Measurements from ENCODE around the gene CYP2E1. TPM values are rescaled to one million over a fixed set of nuclear protein-coding genes. Genes with fewer than 3 reads are reported as not detected.
A peak's percentile ranks its signal among the peaks of the same experiment; 100 is the strongest.

Gene CYP2E1
- total RNA-seq, 1 donor from 2014 or later: under 0.01 TPM

DNA sequence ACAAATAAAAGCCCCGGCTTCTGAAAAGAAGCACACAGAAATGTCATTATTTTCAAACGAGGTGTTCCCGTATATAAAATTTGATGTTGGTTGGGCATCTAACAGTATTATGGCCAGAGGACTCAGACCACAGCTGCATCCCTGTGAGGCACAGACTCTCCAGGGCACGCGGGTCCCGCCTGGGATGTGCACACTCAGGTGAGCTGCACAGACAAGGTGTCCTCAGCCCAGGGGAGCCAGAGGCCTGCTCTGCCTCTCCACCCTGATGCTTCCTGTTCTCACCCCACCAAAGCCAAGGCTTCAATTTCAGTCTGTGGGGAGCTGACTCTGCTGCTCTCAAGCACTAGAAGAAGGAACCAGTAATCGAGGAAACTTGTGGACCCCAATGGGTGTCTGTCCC, 1.7 kb upstream of the CYP2E1 start:
- Histone ChIP-seq H3K27me3 (ENCODE audit: control insufficient read depth, insufficient read depth, low read length) (peaks cover 14% of the 10 kb centered on the region), H3K4me3 (ENCODE audit: low read depth, low read length) (no peak overlapping the region), H3K36me3 (ENCODE audit: control insufficient read depth, insufficient read depth, low read length) (no peaks in the 10 kb centered on the region)
- FAIRE-seq (no peak), DNase-seq (ENCODE audit: low read depth) (no peak)
- TF ChIP-seq, protein P1, sequence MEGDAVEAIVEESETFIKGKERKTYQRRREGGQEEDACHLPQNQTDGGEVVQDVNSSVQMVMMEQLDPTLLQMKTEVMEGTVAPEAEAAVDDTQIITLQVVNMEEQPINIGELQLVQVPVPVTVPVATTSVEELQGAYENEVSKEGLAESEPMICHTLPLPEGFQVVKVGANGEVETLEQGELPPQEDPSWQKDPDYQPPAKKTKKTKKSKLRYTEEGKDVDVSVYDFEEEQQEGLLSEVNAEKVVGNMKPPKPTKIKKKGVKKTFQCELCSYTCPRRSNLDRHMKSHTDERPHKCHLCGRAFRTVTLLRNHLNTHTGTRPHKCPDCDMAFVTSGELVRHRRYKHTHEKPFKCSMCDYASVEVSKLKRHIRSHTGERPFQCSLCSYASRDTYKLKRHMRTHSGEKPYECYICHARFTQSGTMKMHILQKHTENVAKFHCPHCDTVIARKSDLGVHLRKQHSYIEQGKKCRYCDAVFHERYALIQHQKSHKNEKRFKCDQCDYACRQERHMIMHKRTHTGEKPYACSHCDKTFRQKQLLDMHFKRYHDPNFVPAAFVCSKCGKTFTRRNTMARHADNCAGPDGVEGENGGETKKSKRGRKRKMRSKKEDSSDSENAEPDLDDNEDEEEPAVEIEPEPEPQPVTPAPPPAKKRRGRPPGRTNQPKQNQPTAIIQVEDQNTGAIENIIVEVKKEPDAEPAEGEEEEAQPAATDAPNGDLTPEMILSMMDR (IDR thresholded peaks at IDR 0.05; ENCODE audit: insufficient read depth, low read length, severe bottlenecking): no peak

GRCh38 chr10:133527771-133528271, 658 bp downstream of the CYP2E1 start:
- H3K36me3 ChIP-seq (ENCODE audit: control insufficient read depth, insufficient read depth, low read length): no peaks in the 10 kb centered on the region
- peak overlapping the region; percentile 6 for H3K4me3 ChIP-seq (ENCODE audit: low read depth, low read length)
- peak; percentile 5 for DNase-seq (ENCODE audit: low read depth)
- H3K27me3 ChIP-seq (ENCODE audit: control insufficient read depth, insufficient read depth, low read length): peaks cover 14% of the 10 kb centered on the region
- TF ChIP-seq, protein P1 (IDR thresholded peaks at IDR 0.05; ENCODE audit: insufficient read depth, low read length, severe bottlenecking): no peak
- no peak for FAIRE-seq

DNA sequence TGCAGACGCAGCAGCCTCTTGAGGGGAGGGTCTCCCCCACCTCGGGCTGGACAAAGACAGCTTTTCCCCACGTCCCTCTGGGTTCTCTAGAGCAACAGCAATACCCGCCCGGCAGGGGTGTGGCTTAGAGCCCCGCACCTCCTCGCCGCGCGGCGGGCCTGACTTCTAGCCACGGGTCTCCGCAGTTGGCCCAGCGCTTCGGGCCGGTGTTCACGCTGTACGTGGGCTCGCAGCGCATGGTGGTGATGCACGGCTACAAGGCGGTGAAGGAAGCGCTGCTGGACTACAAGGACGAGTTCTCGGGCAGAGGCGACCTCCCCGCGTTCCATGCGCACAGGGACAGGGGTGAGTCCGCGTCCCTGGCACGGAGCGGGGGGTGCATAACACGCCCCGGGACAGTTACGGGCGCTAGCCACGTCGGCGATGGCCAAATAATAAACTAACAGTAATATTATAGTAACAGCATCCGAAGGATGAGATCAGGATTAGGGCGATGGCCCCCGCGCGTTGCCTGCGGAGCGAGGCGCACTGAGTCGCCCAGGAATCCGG, 1.2 kb downstream of the CYP2E1 start:
- no peaks in the 10 kb centered on the region for H3K36me3 ChIP-seq (ENCODE audit: control insufficient read depth, insufficient read depth, low read length)
- FAIRE-seq: no peak

DNA sequence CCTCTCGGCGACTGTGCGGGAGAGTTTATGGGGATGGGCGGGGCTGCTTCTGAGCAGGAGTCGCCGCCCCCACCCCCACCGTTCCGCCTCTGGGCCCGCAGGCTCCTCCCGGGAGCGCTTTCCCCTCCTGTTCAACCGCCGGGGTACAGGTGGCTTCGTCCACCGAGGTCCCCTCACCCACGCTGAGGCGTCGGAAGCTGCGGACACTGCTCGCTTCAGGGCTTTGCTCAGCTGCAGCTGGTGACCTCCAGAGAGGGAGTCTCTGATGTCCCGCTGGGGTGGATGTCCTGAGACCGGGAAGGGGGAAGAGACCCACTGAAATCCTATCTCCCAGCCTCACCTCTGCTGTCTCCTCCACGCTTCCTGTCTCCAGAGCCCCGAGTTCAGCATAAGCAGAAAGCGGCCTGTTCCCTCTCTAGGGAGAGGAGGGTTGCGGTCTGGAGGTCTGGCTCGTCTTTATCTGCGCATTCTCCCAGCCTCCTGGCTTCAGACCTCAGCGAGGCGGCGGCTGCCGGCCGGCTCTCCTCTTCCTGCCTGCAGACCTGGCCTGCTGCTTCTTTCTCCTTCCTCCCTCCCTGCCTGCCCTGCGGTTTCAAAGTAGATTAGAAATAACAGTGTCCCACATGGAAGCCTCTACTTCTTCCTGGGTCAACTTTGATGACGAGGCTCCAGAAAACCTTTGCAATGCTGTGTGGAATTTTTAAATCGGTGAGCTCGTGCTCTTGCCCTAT, 1.8 kb downstream of the CYP2E1 start:
- TF ChIP-seq, protein P1 (IDR thresholded peaks at IDR 0.05; ENCODE audit: insufficient read depth, low read length, severe bottlenecking): no peak
- DNase-seq (ENCODE audit: low read depth): no peak
- Histone ChIP-seq H3K36me3 (ENCODE audit: control insufficient read depth, insufficient read depth, low read length) (no peaks in the 10 kb centered on the region), H3K27me3 (ENCODE audit: control insufficient read depth, insufficient read depth, low read length) (peaks cover 14% of the 10 kb centered on the region), H3K4me3 (ENCODE audit: low read depth, low read length) (peak overlapping the region; percentile 13)
- no peak for FAIRE-seq

More for the DNA sequence above, 1.2 kb downstream of the CYP2E1 start:
- TF ChIP-seq, protein P1 (IDR thresholded peaks at IDR 0.05; ENCODE audit: insufficient read depth, low read length, severe bottlenecking): no peak
- Histone ChIP-seq H3K27me3 (ENCODE audit: control insufficient read depth, insufficient read depth, low read length) (peaks cover 14% of the 10 kb centered on the region), H3K4me3 (ENCODE audit: low read depth, low read length) (peak overlapping the region; percentile 6)
- DNase-seq (ENCODE audit: low read depth): no peak

- DNase-seq (ENCODE audit: low read depth) (no peak), FAIRE-seq (no peak)
- H3K27me3 ChIP-seq (ENCODE audit: control insufficient read depth, insufficient read depth, low read length): peaks cover 14% of the 10 kb centered on the region
- TF ChIP-seq, protein P1 (IDR thresholded peaks at IDR 0.05; ENCODE audit: insufficient read depth, low read length, severe bottlenecking): no peak
- H3K36me3 ChIP-seq (ENCODE audit: control insufficient read depth, insufficient read depth, low read length): no peaks in the 10 kb centered on the region
- H3K4me3 ChIP-seq (ENCODE audit: low read depth, low read length): no peak overlapping the region
These were observed 2.4 kb downstream of the CYP2E1 start for GRCh38 chr10:133529576-133529946.
